DOHH2 (cell line): ENCODE measurements around the gene ERG.

Source experiments
- H3F3A ChIP-seq: fragments of 200-600 bp; sonication (generic), shearing (Covaris generic); 2 replicates; pipeline ENCODE4 v1.6.0; 2016; ENCODE audit warnings: antibody characterized with exemption, mild to moderate bottlenecking; ENCODE audit not compliant: control insufficient read depth, insufficient read depth
- H3K27ac ChIP-seq: fragments of 200-600 bp; sonication (generic); 2 replicates; pipeline ENCODE4 v1.5.1; 2014; ENCODE audit warnings: low read depth, mild to moderate bottlenecking, low read length, moderate library complexity
- H3K27me3 ChIP-seq: fragments of 200-600 bp; sonication (generic); 2 replicates; pipeline ENCODE4 v1.6.1; 2014; ENCODE audit warnings: mild to moderate bottlenecking, low read length, mixed read lengths; ENCODE audit not compliant: control insufficient read depth
- H3K36me3 ChIP-seq: fragments of 200-600 bp; sonication (generic); 2 replicates; pipeline ENCODE4 v1.6.1; 2014; ENCODE audit warnings: mild to moderate bottlenecking, low read length, moderate library complexity, mixed read lengths; ENCODE audit not compliant: control insufficient read depth
- H3K4me1 ChIP-seq: fragments of 200-600 bp; sonication (generic); 2 replicates; pipeline ENCODE4 v1.6.1; 2014; ENCODE audit warnings: mild to moderate bottlenecking, low read length, mixed read lengths; ENCODE audit not compliant: control insufficient read depth
- H3K4me2 ChIP-seq: fragments of 200-600 bp; sonication (generic); 2 replicates; pipeline ENCODE4 v1.6.0; 2014; ENCODE audit warnings: mild to moderate bottlenecking, low read length, moderate library complexity
- H3K4me3 ChIP-seq: fragments of 200-600 bp; sonication (generic); 2 replicates; pipeline ENCODE4 v1.5.1; 2014; ENCODE audit warnings: mild to moderate bottlenecking, low read length, mixed read lengths
- H3K79me2 ChIP-seq: fragments of 200-600 bp; sonication (generic); 2 replicates; pipeline ENCODE4 v1.6.1; 2014; ENCODE audit warnings: mild to moderate bottlenecking, low read length, mixed read lengths; ENCODE audit not compliant: control insufficient read depth
- H3K9me2 ChIP-seq: fragments of 200-600 bp; sonication (generic); replicated peaks from 2 replicates; pipeline ENCODE4 v1.6.1; 2014; ENCODE audit warnings: mild to moderate bottlenecking, low read length, mixed read lengths; ENCODE audit not compliant: control insufficient read depth
- H3K9me3 ChIP-seq: fragments of 200-600 bp; sonication (generic); 2 replicates; pipeline ENCODE4 v1.6.1; 2014; ENCODE audit warnings: antibody characterized with exemption, low read length, mixed read lengths; ENCODE audit not compliant: control insufficient read depth, insufficient read depth
- H4K20me1 ChIP-seq: fragments of 200-600 bp; sonication (generic); 2 replicates; pipeline ENCODE4 v1.6.0; 2014; ENCODE audit warnings: low read depth, mild to moderate bottlenecking, antibody characterized with exemption, low read length, moderate library complexity; ENCODE audit not compliant: control insufficient read depth, insufficient read depth
- EZH2phosphoT487 ChIP-seq: fragments of 200-600 bp; sonication (generic); IDR thresholded peaks from 2 replicates; pipeline ENCODE4 v1.6.1; 2017; ENCODE audit warnings: borderline replicate concordance, mild to moderate bottlenecking, antibody characterized with exemption, low read length, moderate library complexity, mixed read lengths
- TF ChIP-seq, protein P1 (sequence below): fragments of 200-600 bp; sonication (generic); IDR thresholded peaks from one replicate; pipeline ENCODE4 v1.5.1; 2014; ENCODE audit warnings: antibody characterized with exemption, mild to moderate bottlenecking, low read depth, low read length; ENCODE audit not compliant: poor library complexity, severe bottlenecking

Gene ERG

DNA sequence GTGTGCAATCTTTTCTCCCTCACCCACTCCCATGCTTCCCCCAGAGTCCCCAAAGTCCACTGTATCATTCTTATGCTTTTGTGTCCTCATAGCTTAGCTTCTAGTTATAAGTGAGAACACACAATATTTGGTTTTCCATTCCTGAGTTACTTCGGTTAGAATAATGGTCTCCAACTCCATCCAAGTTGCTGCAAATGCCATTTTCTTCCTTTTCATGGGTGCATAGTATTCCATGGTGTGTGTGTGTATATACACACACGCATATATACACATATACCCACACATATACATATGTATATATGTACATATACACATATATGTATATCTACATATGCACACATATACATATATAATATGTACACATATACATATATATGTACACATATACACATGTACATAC, 69.3 kb downstream of the ERG start:
- TF ChIP-seq, protein P1, sequence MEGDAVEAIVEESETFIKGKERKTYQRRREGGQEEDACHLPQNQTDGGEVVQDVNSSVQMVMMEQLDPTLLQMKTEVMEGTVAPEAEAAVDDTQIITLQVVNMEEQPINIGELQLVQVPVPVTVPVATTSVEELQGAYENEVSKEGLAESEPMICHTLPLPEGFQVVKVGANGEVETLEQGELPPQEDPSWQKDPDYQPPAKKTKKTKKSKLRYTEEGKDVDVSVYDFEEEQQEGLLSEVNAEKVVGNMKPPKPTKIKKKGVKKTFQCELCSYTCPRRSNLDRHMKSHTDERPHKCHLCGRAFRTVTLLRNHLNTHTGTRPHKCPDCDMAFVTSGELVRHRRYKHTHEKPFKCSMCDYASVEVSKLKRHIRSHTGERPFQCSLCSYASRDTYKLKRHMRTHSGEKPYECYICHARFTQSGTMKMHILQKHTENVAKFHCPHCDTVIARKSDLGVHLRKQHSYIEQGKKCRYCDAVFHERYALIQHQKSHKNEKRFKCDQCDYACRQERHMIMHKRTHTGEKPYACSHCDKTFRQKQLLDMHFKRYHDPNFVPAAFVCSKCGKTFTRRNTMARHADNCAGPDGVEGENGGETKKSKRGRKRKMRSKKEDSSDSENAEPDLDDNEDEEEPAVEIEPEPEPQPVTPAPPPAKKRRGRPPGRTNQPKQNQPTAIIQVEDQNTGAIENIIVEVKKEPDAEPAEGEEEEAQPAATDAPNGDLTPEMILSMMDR: no peak
- no peak for TF ChIP-seq EZH2phosphoT487
- no peaks in the 10 kb centered on the region for H3K27me3 ChIP-seq
- H3K9me3 ChIP-seq: no peaks in the 10 kb centered on the region
- H3K9me2 ChIP-seq: no peaks in the 10 kb centered on the region
- no peaks in the 10 kb centered on the region for H4K20me1 ChIP-seq
- H3K4me2 ChIP-seq: no peak overlapping the region
- no peaks in the 10 kb centered on the region for H3K36me3 ChIP-seq
- H3K27ac ChIP-seq: no peak overlapping the region
- H3K4me1 ChIP-seq: no peaks in the 10 kb centered on the region
- no peak overlapping the region for H3K4me3 ChIP-seq
- H3F3A ChIP-seq: no peaks in the 10 kb centered on the region
- H3K79me2 ChIP-seq: no peaks in the 10 kb centered on the region

DNA sequence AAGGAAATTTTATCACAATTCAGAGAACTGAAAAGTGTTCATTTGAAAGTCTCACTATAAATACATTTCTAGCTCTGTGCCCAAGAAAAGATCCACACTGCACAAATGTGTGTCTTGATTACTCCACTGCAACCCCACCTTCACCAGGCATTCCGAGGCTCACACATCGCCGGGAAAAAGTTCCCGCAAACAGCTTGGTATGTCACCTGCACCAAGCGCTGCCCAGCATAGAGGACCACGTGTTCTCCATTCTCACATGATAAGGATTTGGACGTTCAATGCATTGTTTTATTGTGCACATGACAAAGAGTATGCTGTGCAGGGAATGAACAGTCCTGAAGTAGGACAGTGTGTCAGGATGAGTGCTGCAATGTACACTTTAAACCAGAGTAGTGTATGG, 70.1 kb downstream of the ERG start:
- Histone ChIP-seq H3K27me3 (no peaks in the 10 kb centered on the region), H3K4me2 (no peak overlapping the region), H3K4me3 (no peak overlapping the region), H3K4me1 (no peaks in the 10 kb centered on the region), H3K79me2 (no peaks in the 10 kb centered on the region), H4K20me1 (no peaks in the 10 kb centered on the region), H3K36me3 (no peaks in the 10 kb centered on the region), H3K9me3 (no peaks in the 10 kb centered on the region), H3K9me2 (no peaks in the 10 kb centered on the region), H3K27ac (no peak overlapping the region), H3F3A (no peaks in the 10 kb centered on the region)
- TF ChIP-seq EZH2phosphoT487: no peak
- TF ChIP-seq, protein P1: no peak

DNA sequence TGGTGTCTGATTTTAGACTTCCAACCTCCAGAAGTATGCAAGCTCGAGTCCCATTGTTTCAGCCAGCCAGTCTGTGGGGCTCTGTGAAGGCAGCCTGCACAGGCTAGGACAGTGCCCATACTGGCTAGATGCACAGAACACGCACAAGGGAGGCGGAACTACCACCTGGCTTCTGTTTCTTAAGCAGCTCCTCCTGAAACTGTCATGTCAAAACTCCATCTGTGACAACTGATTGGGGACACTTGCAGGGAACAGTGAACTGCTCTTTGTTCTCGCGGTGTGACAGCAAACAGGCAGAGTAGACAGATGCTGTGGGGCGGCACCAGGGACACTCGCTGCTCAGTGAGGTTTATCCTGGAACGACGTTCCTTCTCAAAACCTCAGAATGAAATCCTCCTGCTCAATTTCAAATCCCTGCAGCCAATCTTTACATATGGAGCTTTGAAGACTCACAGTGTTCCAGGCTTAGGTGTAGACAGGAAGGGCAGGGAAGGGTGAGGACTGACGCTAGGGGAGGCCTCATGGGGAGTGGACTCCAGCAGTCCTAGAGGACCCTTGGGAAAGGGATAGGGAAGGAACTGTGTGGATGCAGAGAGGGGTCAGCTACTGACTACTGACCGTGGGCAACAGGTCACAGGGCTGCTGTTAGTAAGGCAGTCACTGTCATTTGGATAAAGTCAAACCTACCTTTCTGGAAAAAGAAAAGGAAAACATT, 73.8 kb downstream of the ERG start:
- Histone ChIP-seq H3K4me2 (no peak overlapping the region), H4K20me1 (no peaks in the 10 kb centered on the region), H3K4me3 (no peak overlapping the region), H3K36me3 (no peaks in the 10 kb centered on the region), H3K4me1 (no peaks in the 10 kb centered on the region), H3K79me2 (no peaks in the 10 kb centered on the region), H3K9me2 (no peaks in the 10 kb centered on the region), H3K9me3 (no peaks in the 10 kb centered on the region), H3K27ac (no peak overlapping the region), H3F3A (no peaks in the 10 kb centered on the region), H3K27me3 (no peaks in the 10 kb centered on the region)
- TF ChIP-seq EZH2phosphoT487: no peak
- TF ChIP-seq, protein P1: no peak
